ENCODE data around the gene ZNF322.
"Not testable (repeated sequence)": the region's sequence is repeated elsewhere in the genome, so short reads cannot be mapped to it uniquely, and the experiment has no call there.

ZNF322 gene

GRCh38 chr6:26659042-26659999 lies at the start of gene ZNF322:
ZNF322 (minus strand) TSS chr6:26659746; CDS start chr6:26638553, 21,193 bp downstream.
- DNase-seq (ENCODE audit: low read depth in 3 of 3, low spot score in 1 of 3), result peak; percentile 66 to 73 (median 67)

GRCh38 chr6:26705780-26706179 lies 46.2 kb upstream of the ZNF322 start:
- not testable (repeated sequence) for DNase-seq (ENCODE audit: low read depth in 3 of 3, low spot score in 1 of 3)

GRCh38 chr6:26705352-26705751 lies 45.8 kb upstream of the ZNF322 start:
- not testable (repeated sequence) for DNase-seq (ENCODE audit: low read depth in 3 of 3, low spot score in 1 of 3)

- not testable (repeated sequence) for DNase-seq (ENCODE audit: low read depth in 3 of 3, low spot score in 1 of 3)
These were observed 41.6 kb upstream of the ZNF322 start for GRCh38 chr6:26701023-26701747.

- DNase-seq (ENCODE audit: low read depth in 3 of 3, low spot score in 1 of 3), result not testable (repeated sequence)
These were observed 38.0 kb upstream of the ZNF322 start for GRCh38 chr6:26697496-26697895.

GRCh38 chr6:26689324-26689947 lies 29.9 kb upstream of the ZNF322 start:
- not testable (repeated sequence) for DNase-seq (ENCODE audit: low read depth in 3 of 3, low spot score in 1 of 3)

GRCh38 chr6:26682435-26683042 lies 23.0 kb upstream of the ZNF322 start:
- DNase-seq (ENCODE audit: low read depth in 3 of 3, low spot score in 1 of 3), result not testable (repeated sequence)

GRCh38 chr6:26673287-26673686 lies 13.7 kb upstream of the ZNF322 start:
- not testable (repeated sequence) for DNase-seq (ENCODE audit: low read depth in 3 of 3, low spot score in 1 of 3)

GRCh38 chr6:26670558-26670957 lies 11.0 kb upstream of the ZNF322 start:
- not testable (repeated sequence) for DNase-seq (ENCODE audit: low read depth in 3 of 3, low spot score in 1 of 3)

- DNase-seq (ENCODE audit: low read depth in 3 of 3, low spot score in 1 of 3), result not testable (repeated sequence)
These were observed 10.5 kb upstream of the ZNF322 start for GRCh38 chr6:26670003-26670402.

- DNase-seq (ENCODE audit: low read depth in 3 of 3, low spot score in 1 of 3), result no peak
These were observed 435 bp upstream of the ZNF322 start for GRCh38 chr6:26660000-26660361.

- no peak for DNase-seq (ENCODE audit: low read depth in 3 of 3, low spot score in 1 of 3)
These were observed 2.3 kb downstream of the ZNF322 start for GRCh38 chr6:26657256-26657655.

- no peak for DNase-seq (ENCODE audit: low read depth in 3 of 3, low spot score in 1 of 3)
These were observed 6.5 kb downstream of the ZNF322 start for GRCh38 chr6:26653007-26653406.

- DNase-seq (ENCODE audit: low read depth in 3 of 3, low spot score in 1 of 3), result no peak
These were observed 8.3 kb downstream of the ZNF322 start for GRCh38 chr6:26651133-26651781.

GRCh38 chr6:26646074-26646473 lies 13.5 kb downstream of the ZNF322 start:
- no peak for DNase-seq (ENCODE audit: low read depth in 3 of 3, low spot score in 1 of 3)

GRCh38 chr6:26640806-26641205 lies 18.7 kb downstream of the ZNF322 start:
- no peak for DNase-seq (ENCODE audit: low read depth in 3 of 3, low spot score in 1 of 3)

GRCh38 chr6:26629359-26629758 lies 30.2 kb downstream of the ZNF322 start:
- no peak for DNase-seq (ENCODE audit: low read depth in 3 of 3, low spot score in 1 of 3)

- no peak for DNase-seq (ENCODE audit: low read depth in 3 of 3, low spot score in 1 of 3)
These were observed 31.7 kb downstream of the ZNF322 start for GRCh38 chr6:26627843-26628242.

GRCh38 chr6:26624557-26624956 lies 35.0 kb downstream of the ZNF322 start:
- no peak for DNase-seq (ENCODE audit: low read depth in 3 of 3, low spot score in 1 of 3)

- DNase-seq (ENCODE audit: low read depth in 3 of 3, low spot score in 1 of 3), result no peak
These were observed 36.1 kb downstream of the ZNF322 start for GRCh38 chr6:26623339-26623859.
